GOT3 (cell line): Measurements from ENCODE around the gene XIRP2.

Experiments
- DNase-seq: peaks from one replicate; lab custom pipeline; 2025; ENCODE audit warnings: mixed read lengths; lab: John Stamatoyannopoulos, UW

Gene XIRP2, protein sequence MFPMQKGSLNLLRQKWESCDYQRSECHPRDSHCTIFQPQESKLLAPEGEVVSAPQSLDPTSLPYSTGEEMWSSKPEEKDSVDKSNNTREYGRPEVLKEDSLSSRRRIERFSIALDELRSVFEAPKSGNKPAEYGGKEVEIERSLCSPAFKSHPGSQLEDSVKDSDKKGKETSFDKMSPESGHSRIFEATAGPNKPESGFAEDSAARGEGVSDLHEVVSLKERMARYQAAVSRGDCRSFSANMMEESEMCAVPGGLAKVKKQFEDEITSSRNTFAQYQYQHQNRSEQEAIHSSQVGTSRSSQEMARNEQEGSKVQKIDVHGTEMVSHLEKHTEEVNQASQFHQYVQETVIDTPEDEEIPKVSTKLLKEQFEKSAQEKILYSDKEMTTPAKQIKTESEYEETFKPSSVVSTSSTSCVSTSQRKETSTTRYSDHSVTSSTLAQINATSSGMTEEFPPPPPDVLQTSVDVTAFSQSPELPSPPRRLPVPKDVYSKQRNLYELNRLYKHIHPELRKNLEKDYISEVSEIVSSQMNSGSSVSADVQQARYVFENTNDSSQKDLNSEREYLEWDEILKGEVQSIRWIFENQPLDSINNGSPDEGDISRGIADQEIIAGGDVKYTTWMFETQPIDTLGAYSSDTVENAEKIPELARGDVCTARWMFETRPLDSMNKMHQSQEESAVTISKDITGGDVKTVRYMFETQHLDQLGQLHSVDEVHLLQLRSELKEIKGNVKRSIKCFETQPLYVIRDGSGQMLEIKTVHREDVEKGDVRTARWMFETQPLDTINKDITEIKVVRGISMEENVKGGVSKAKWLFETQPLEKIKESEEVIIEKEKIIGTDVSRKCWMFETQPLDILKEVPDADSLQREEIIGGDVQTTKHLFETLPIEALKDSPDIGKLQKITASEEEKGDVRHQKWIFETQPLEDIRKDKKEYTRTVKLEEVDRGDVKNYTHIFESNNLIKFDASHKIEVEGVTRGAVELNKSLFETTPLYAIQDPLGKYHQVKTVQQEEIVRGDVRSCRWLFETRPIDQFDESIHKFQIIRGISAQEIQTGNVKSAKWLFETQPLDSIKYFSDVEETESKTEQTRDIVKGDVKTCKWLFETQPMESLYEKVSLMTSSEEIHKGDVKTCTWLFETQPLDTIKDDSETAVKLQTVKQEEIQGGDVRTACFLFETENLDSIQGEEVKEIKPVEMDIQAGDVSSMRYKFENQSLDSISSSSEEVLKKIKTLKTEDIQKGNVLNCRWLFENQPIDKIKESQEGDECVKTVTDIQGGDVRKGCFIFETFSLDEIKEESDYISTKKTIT (N-terminal part only)

GRCh38 chr2:166888180-166888579 is at the start of gene XIRP2:
Gene XIRP2, plus strand, starts transcription at chr2:166888480. Its CDS starts 15,003 bp downstream, at chr2:166903483.
- no peak for DNase-seq

- DNase-seq = no peak
These were observed 47.1 kb upstream of the XIRP2 start for GRCh38 chr2:166841152-166841551.

GRCh38 chr2:166841679-166842078 is 46.6 kb upstream of the XIRP2 start:
- DNase-seq = no peak

DNA sequence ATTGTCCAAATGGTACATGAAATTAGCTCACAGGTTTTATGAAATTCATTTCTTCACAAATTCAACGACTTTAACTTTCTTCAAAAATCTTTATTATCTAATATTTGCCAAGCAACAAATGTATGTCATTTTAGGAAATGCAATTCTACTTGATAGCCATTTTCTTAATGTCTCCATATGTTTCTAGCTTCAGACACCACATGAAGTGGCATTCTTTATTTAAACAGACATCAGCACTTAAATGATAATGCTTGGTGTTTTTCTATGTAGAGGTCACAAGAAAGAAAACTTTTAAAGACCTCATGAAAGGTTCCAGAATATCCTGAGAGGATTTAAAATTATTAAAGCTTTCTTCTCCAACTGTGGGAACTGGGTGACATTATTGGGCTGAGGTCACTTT is 44.2 kb upstream of the XIRP2 start:
- no peak for DNase-seq

- DNase-seq = no peak
These were observed 25.7 kb upstream of the XIRP2 start for GRCh38 chr2:166862468-166863132.

- no peak for DNase-seq
These were observed 20.3 kb upstream of the XIRP2 start for GRCh38 chr2:166867874-166868514.

DNA sequence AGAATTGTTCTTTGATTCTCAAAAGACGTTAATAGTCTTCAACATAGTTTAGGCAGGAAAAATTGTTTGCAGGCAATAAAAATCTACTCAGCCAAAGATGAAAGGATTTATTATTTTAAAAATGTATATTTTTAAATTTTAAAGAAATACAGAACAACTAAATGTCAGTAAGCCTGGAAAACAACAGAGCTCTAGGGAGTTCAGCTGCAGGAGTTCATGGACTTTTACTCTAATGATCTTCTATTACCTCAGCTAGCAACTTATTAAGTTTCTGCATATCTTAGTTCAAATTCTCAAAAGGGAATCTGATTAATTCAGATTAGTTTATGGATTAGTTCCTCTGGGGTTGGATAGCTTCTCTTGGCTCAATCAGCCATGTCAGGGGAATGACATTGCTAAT is 17.9 kb upstream of the XIRP2 start:
- DNase-seq = no peak

DNA sequence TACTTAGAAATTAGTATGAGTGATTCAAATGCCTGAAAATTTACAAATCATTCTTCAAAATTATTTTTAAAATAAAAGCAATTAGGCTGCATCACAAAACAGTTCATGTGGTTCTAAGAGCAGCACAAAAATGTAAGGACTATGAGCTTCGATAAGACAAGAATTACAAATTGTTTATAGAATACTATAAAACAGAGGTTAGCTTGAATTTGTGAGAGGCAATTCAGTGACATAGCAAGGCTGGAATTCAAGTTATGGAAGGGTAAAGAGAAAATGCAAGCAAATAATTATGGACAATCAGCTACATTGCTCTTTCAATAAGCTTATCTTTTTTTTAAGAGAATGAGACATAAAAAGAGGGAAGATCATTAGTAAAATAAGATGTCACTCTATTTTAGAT is 7.1 kb upstream of the XIRP2 start:
- no peak for DNase-seq

- no peak for DNase-seq
These were observed 5.4 kb upstream of the XIRP2 start for GRCh38 chr2:166882851-166883250.

DNA sequence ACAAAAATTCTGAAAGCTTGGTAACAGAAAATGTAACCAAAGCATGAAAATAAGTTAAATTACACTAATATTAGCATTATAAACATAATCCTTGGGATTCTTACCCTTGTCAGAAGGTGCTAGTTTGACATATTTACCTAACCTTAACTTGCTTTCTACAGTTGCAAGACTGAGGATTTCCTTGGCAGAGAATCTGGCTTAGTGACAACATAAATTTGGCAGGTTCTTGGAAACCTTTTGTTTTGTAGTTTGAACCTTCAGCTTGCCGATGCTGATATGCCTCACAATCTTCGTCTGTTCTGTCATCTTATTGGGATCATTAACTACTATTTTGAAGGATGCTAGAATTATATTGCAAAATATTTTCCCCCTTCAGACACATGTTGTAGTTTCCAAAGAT is 3.4 kb downstream of the XIRP2 start:
- no peak for DNase-seq

DNA sequence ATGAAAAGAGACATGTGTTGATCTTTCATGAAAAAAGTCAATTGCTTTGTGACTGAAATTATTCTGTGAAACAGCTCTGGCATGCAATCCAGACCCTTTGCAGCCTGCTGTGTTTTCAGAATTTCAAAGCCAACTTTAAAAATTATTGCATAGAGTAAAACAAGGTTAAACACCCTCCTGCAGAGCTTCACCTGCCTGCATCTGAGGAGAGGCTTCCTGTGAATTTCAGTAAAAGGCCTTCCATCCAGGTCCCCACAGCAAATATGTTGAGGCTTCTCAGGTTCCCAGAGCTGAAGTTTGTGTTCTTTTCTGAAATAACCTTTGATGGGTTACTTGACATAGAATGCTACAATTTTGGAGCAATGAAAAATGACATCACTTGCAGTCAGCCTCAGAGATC is 4.1 kb downstream of the XIRP2 start:
- DNase-seq = no peak

- no peak for DNase-seq
These were observed 7.0 kb downstream of the XIRP2 start for GRCh38 chr2:166895243-166895642.

- no peak for DNase-seq
These were observed 9.4 kb downstream of the XIRP2 start for GRCh38 chr2:166897666-166898065.

- no peak for DNase-seq
These were observed 11.4 kb downstream of the XIRP2 start for GRCh38 chr2:166899676-166900075.

GRCh38 chr2:166900700-166901099 is 12.4 kb downstream of the XIRP2 start:
- DNase-seq = no peak

GRCh38 chr2:166901336-166901735 is 13.1 kb downstream of the XIRP2 start:
- no peak for DNase-seq

DNA sequence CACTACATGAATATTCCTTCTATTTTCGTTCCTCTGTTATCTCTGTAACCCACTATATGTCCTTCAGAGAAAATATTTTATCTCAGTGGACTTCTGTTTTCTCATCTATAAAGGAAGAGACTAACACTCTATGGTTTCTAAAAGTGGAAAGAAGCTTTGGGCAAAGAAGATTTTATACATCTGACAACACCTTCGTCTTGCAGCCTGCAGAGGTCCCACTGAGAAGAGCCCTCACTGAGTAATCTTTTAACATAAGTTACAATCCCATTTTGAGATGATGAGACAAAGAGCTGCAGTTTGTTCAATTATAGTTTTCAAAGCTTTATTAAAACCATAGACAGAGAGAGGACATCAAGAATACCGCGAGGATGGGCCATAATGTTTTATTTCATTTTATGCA is 28.7 kb downstream of the XIRP2 start:
- DNase-seq = no peak

GRCh38 chr2:166917415-166917814 is 29.1 kb downstream of the XIRP2 start:
- no peak for DNase-seq

DNA sequence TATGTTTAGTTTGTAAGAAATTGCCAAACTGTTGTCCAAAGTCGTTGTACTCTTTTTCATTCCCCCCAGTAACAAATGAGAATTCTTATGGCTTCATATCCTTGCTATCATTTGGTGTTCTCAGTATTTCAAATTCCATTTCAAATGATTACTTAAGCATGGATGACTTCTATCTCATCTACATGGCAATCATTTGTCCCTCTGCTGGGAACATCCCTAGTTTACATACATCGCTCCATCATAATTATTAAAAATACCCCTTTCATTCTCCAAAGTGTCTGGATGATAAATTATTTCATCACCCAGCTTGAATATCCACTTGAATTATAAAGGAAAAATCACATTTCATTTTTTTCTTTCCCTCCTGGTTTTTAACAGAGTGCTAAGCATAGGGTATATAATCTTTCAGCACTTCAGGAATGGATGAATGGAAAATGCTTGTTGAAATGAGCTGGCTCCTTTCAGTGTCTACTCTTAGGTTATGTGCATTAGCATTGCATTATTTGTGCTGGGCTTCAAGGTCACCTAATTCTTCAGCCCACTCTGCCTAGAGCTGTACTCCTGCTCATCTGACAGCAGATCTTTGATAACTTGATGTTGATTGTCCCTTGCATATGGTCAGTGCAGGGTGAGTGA is 33.1 kb downstream of the XIRP2 start:
- no peak for DNase-seq

DNA sequence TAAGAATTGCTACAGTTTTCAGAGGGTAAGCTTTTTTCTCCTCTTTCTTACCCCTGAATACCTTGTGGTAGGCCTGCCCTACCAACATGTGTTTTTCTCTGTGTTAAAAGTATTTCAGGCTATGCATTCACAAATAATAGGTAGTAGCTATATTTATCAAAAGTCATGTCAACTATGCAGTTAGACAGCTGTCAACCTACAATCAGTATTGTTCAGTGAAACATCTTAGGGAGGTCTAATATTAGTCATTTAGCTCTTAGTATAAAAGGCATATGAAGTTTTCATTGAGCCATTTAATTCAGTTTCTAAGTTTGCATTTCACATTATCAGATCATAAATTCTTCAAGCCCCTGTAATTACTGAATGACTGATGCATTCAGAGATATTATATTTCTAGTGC is 36.7 kb downstream of the XIRP2 start:
- no peak for DNase-seq

- no peak for DNase-seq
These were observed 38.4 kb downstream of the XIRP2 start for GRCh38 chr2:166926657-166927056.
